Midbrain (tissue), 1 donor: Measurements from ENCODE around the gene TM2D1.

ENCODE experiments used
- DNase-seq: peaks from one replicate; lab custom pipeline; 2025; lab: John Stamatoyannopoulos, UW

Gene TM2D1

GRCh38 chr1:61644303-61644702, 80.6 kb downstream of the TM2D1 start:
- no peak for DNase-seq

GRCh38 chr1:61642475-61643232, 82.3 kb downstream of the TM2D1 start:
- DNase-seq = no peak

GRCh38 chr1:61641578-61642336, 83.2 kb downstream of the TM2D1 start:
- DNase-seq = peak; percentile 52

GRCh38 chr1:61640531-61641530, 84.1 kb downstream of the TM2D1 start:
- no peak for DNase-seq

GRCh38 chr1:61639608-61640336, 85.2 kb downstream of the TM2D1 start:
- DNase-seq = no peak

GRCh38 chr1:61638911-61639605, 85.9 kb downstream of the TM2D1 start:
- no peak for DNase-seq

- DNase-seq = no peak
Observed at GRCh38 chr1:61638296-61638695, 86.6 kb downstream of the TM2D1 start.

GRCh38 chr1:61637470-61637869, 87.5 kb downstream of the TM2D1 start:
- no peak for DNase-seq

- DNase-seq = no peak
Observed at GRCh38 chr1:61636814-61637213, 88.1 kb downstream of the TM2D1 start.

GRCh38 chr1:61636376-61636775, 88.6 kb downstream of the TM2D1 start:
- DNase-seq = no peak

GRCh38 chr1:61635557-61635956, 89.4 kb downstream of the TM2D1 start:
- no peak for DNase-seq

GRCh38 chr1:61631436-61631835, 93.5 kb downstream of the TM2D1 start:
- no peak for DNase-seq
